B cell (primary cell): Measurements from ENCODE around the gene MUS81.

ENCODE experiments used
- CTCF ChIP-seq: fragments of 200-600 bp; IDR thresholded peaks from one replicate; pipeline ENCODE4 v1.8.0; 2022; ENCODE audit warnings: antibody characterized with exemption, mild to moderate bottlenecking
- EZH2 ChIP-seq: IDR thresholded peaks from 2 replicates; pipeline ENCODE4 v1.6.1; 2012; ENCODE audit warnings: borderline replicate concordance, low read depth, mild to moderate bottlenecking, moderate library complexity, low read length; ENCODE audit not compliant: insufficient read depth, poor library complexity, severe bottlenecking

DNA sequence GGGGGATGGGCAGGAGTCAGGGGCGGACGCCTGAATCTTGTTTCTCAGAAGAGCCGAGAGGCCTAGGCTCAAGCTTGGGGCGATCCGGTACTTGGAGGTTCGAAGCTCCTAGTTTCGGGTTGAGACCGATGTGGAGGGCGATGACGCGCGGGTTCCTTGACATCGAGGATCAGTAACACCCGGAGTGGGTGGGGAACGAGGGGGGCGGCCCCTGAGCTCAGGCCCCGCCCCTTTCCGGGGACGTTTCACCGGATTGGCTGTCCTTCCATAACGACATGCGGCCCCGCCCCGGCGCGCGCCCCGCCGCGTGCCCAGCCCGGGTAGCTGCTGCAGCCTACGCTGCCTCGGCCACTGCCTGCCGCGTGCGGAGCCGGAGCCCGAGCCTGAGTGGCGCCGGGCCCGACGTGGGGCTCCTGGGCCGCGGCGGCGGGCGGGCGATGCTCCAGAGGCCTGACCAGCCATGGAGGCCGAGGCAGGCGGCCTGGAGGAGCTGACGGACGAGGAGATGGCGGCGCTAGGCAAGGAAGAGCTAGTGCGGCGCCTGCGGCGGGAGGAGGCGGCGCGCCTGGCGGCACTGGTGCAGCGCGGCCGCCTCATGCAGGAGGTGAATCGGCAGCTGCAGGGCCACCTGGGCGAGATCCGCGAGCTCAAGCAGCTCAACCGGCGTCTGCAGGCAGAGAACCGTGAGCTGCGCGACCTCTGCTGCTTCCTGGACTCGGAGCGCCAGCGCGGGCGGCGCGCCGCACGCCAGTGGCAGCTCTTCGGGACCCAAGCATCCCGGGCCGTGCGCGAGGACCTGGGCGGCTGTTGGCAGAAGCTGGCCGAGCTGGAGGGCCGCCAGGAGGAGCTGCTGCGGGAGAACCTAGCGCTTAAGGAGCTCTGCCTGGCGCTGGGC is 30.3 kb downstream of the MUS81 start, which contains the start of gene CCDC85B:
- TF ChIP-seq CTCF (peak; percentile 33), EZH2 (no peak)
